Endothelial cell of umbilical vein (primary cell): Measurements from ENCODE around the gene MED12.

Experiments used
- CTCF ChIP-seq, 2 donors: IDR thresholded peaks; 1 replicate in 1 of 2; 2 replicates in 1 of 2; pipeline ENCODE4 v1.5.1; 2011; ENCODE audit warnings: low read length in 2 of 2, mild to moderate bottlenecking in 2 of 2, moderate library complexity in 2 of 2, control low read depth in 1 of 2, inconsistent platforms in 1 of 2, low read depth in 1 of 2; ENCODE audit not compliant: insufficient read depth in 1 of 2; ENCODE audit errors: extremely low read depth in 1 of 2
- EZH2 ChIP-seq: IDR thresholded peaks from 2 replicates; pipeline ENCODE4 v1.6.1; 2012; ENCODE audit warnings: borderline replicate concordance, low read depth, mild to moderate bottlenecking, moderate library complexity, low read length, inconsistent platforms; ENCODE audit not compliant: severe bottlenecking
- POLR2A ChIP-seq: IDR thresholded peaks from 2 replicates; pipeline ENCODE4 v1.6.1; 2012; ENCODE audit warnings: low read depth, mild to moderate bottlenecking, control low read depth, low read length

GRCh38 chrX:71103110-71103983 is 15.0 kb upstream of the MED12 start:
- no peak for TF ChIP-seq POLR2A
- no peak for TF ChIP-seq CTCF (IDR thresholded peaks at IDR 0.05; ENCODE audit: extremely low read depth in 1 of 2, insufficient read depth in 1 of 2, low read depth in 1 of 2, low read length in 2 of 2)
- no peak for TF ChIP-seq EZH2
